ENCODE data around the gene JARID2. TPM values are rescaled to one million over a fixed set of nuclear protein-coding genes. Genes with fewer than 3 reads are reported as not detected.

Gene JARID2
- total RNA-seq, 1 experiment from 2014 or later: 23.6 TPM

DNA sequence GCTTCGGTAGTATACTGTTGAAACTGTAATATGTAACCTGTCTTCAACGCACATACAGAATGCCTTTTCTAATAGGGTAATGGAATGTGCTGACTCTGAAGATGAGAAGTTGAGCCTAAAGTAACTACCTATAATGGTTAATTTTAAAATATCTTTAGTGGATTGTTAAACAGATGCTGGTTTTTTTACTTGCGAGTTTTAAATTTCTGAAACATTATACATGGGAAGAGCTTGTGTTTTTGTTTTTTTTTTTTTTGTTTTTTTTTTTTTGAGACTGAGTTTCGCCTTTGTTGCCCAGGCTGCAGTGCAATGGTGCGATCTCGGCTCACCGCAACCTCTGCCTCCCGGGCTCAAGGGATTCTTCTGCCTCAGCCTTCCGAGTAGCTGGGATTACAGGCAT, 166.9 kb downstream of the JARID2 start:
- Histone ChIP-seq H2AFZ (ENCODE audit: low read depth, low read length, poor library complexity, severe bottlenecking) (no peak overlapping the region), H3K4me1 (ENCODE audit: control insufficient read depth in 1 of 2, insufficient read depth in 2 of 2, low read length in 2 of 2) (no peaks in the 10 kb centered on the region), H3K9ac (ENCODE audit: low read length) (no peak overlapping the region), H3K9me3 (ENCODE audit: control insufficient read depth in 1 of 2, insufficient read depth in 1 of 2, low read depth in 1 of 2, low read length in 2 of 2) (peaks cover 0 to 4% of the 10 kb centered on the region in 2 experiments; a peak in 2 of 4 replicates), H4K20me1 (ENCODE audit: insufficient read depth) (no peaks in the 10 kb centered on the region), H3K4me3 (replicated peaks in 1 of 2; ENCODE audit: low read depth in 1 of 2, low read length in 2 of 2) (no peak overlapping the region), H3K9me2 (ENCODE audit: insufficient read depth) (no peaks in the 10 kb centered on the region), H3K27ac (ENCODE audit: low read depth, low read length) (no peak overlapping the region), H3K4me2 (ENCODE audit: low read length) (no peak overlapping the region), H3K27me3 (ENCODE audit: insufficient read depth, low read length) (no peaks in the 10 kb centered on the region), H3K36me3 (ENCODE audit: control insufficient read depth in 1 of 2, insufficient read depth in 2 of 2, low read length in 2 of 2) (no peaks in the 10 kb centered on the region), H3K79me2 (ENCODE audit: insufficient read depth, low read length) (peaks cover 20% of the 10 kb centered on the region; the same call in 1 of the 2 replicates)
- ChIA-PET POLR2A (no interaction called here), RAD21 (ENCODE audit: low non-redundant PET in 1 of 2, low total read pairs in 2 of 2, uncharacterized antibody in 2 of 2, unreplicated experiment in 2 of 2) (no interaction called here), CTCF (no interaction called here)
- intact Hi-C loops (cut with micrococcal nuclease): no loop called here
- DNase-seq (ENCODE audit: low read depth, low spot score): no peak
- BruUV-seq (replicated peaks): no TSS peak
- ATAC-seq: no peak
- TF ChIP-seq CEBPB (IDR thresholded peaks at IDR 0.05; ENCODE audit: low read depth): no peak
- no peak for TF ChIP-seq ZNF274 (IDR thresholded peaks at IDR 0.05; ENCODE audit: low read depth, low read length)
- TF ChIP-seq RAD21 (IDR thresholded peaks at IDR 0.05; ENCODE audit: low read depth): no peak
- TF ChIP-seq, protein P1, sequence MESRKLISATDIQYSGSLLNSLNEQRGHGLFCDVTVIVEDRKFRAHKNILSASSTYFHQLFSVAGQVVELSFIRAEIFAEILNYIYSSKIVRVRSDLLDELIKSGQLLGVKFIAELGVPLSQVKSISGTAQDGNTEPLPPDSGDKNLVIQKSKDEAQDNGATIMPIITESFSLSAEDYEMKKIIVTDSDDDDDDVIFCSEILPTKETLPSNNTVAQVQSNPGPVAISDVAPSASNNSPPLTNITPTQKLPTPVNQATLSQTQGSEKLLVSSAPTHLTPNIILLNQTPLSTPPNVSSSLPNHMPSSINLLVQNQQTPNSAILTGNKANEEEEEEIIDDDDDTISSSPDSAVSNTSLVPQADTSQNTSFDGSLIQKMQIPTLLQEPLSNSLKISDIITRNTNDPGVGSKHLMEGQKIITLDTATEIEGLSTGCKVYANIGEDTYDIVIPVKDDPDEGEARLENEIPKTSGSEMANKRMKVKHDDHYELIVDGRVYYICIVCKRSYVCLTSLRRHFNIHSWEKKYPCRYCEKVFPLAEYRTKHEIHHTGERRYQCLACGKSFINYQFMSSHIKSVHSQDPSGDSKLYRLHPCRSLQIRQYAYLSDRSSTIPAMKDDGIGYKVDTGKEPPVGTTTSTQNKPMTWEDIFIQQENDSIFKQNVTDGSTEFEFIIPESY (IDR thresholded peaks at IDR 0.05; ENCODE audit: extremely low read depth, insufficient replicate concordance, low read length): no peak
- TF ChIP-seq EZH2 (IDR thresholded peaks at IDR 0.05): no peak
- TF ChIP-seq SP1 (IDR thresholded peaks at IDR 0.05; ENCODE audit: low read depth): no peak
- TF ChIP-seq YY1 (IDR thresholded peaks at IDR 0.05; ENCODE audit: extremely low read depth, insufficient replicate concordance, low read depth, low read length): no peak
- TF ChIP-seq SRF (IDR thresholded peaks at IDR 0.05; ENCODE audit: low read depth): no peak
- TF ChIP-seq, protein P2, sequence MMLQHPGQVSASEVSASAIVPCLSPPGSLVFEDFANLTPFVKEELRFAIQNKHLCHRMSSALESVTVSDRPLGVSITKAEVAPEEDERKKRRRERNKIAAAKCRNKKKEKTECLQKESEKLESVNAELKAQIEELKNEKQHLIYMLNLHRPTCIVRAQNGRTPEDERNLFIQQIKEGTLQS (IDR thresholded peaks at IDR 0.05): no peak
- TF ChIP-seq POLR2AphosphoS5 (IDR thresholded peaks at IDR 0.05; ENCODE audit: low read depth, low read length): no peak
